ENCODE data around the gene GALNT12.

GRCh38 chr9:98899408-98900056 is 92.1 kb downstream of the GALNT12 start:
- TF ChIP-seq POLR2A (IDR thresholded peaks at IDR 0.05; ENCODE audit: low read depth, low read length) (no peak), POLR2AphosphoS5 (IDR thresholded peaks at IDR 0.05; ENCODE audit: low read depth, low read length) (no peak), TAF1 (IDR thresholded peaks at IDR 0.05; ENCODE audit: low read depth, low read length) (no peak)
